A673 (cell line): Measurements from ENCODE around the gene SLC2A2. TPM values are rescaled to one million over a fixed set of nuclear protein-coding genes. Genes with fewer than 3 reads are reported as not detected.

Experiments used
- BruUV-seq: library from RNA; stranded (reverse); fragments of 400-500 nt; replicated peaks from 2 replicates; lab custom pipeline; 2021; lab: Mats Ljungman, UMichigan
- CTCF ChIA-PET: fragments of 300-600 bp; sonication (Branson Sonifier 250); formaldehyde crosslinking; loops from one replicate; lab custom pipeline; 2022; ENCODE audit warnings: antibody characterized with exemption; lab: Charles Lee
- POLR2A ChIA-PET: fragments of 300-600 bp; sonication (Branson Sonifier 250); formaldehyde crosslinking; loops from one replicate; lab custom pipeline; 2022; ENCODE audit warnings: antibody characterized with exemption; ENCODE audit not compliant: low non-redundant PET; lab: Charles Lee
- DNase-seq: peaks from one replicate; pipeline ENCODE4 v3.0.0-alpha.2; 2015; ENCODE audit warnings: low spot score
- H3K27ac ChIP-seq: fragments of 200-600 bp; sonication (generic); 2 replicates; pipeline ENCODE4 v1.5.1; 2016; ENCODE audit warnings: mixed run types, low read depth, mild to moderate bottlenecking, mixed read lengths, antibody characterized with exemption, low read length; ENCODE audit not compliant: poor library complexity, severe bottlenecking
- H3K27me3 ChIP-seq: fragments of 200-600 bp; sonication (generic); replicated peaks from 2 replicates; pipeline ENCODE4 v1.6.1; 2017; ENCODE audit warnings: mixed run types, low read depth, mild to moderate bottlenecking, mixed read lengths, antibody characterized with exemption, low read length; ENCODE audit not compliant: insufficient read depth, poor library complexity
- H3K36me3 ChIP-seq: fragments of 200-600 bp; sonication (generic); 2 replicates; pipeline ENCODE4 v1.6.1; 2016; ENCODE audit warnings: mixed run types, mild to moderate bottlenecking, mixed read lengths, antibody characterized with exemption, low read length; ENCODE audit not compliant: insufficient read depth, poor library complexity, severe bottlenecking
- H3K4me1 ChIP-seq: fragments of 200-600 bp; sonication (generic); 2 replicates; pipeline ENCODE4 v1.6.1; 2017; ENCODE audit warnings: mixed run types, mild to moderate bottlenecking, mixed read lengths, antibody characterized with exemption, low read length; ENCODE audit not compliant: insufficient read depth, poor library complexity, severe bottlenecking
- H3K4me3 ChIP-seq: fragments of 200-600 bp; sonication (generic); 2 replicates; pipeline ENCODE4 v1.5.1; 2016; ENCODE audit warnings: low read depth, mixed run types, mild to moderate bottlenecking, mixed read lengths, low read length; ENCODE audit not compliant: poor library complexity, severe bottlenecking
- H3K9me3 ChIP-seq: fragments of 200-600 bp; sonication (generic); 2 replicates; pipeline ENCODE4 v1.6.1; 2016; ENCODE audit warnings: mixed run types, low read depth, mild to moderate bottlenecking, mixed read lengths, antibody characterized with exemption, low read length; ENCODE audit not compliant: poor library complexity, severe bottlenecking
- CTCF ChIP-seq: fragments of 300-800, 200-600 bp; sonication (generic); conservative IDR thresholded peaks from 2 replicates; pipeline ENCODE4 v1.5.1; 2017; ENCODE audit warnings: low read depth, mild to moderate bottlenecking, antibody characterized with exemption, low read length, moderate library complexity, mixed read lengths
- EZH2 ChIP-seq: fragments of 200-600 bp; sonication (generic); IDR thresholded peaks from 2 replicates; pipeline ENCODE4 v1.6.1; 2017; ENCODE audit warnings: borderline replicate concordance, low read depth, mild to moderate bottlenecking, mixed read lengths, antibody characterized with exemption, low read length; ENCODE audit not compliant: poor library complexity, severe bottlenecking
- intact Hi-C: fragments of 100-400 bp; cut with micrococcal nuclease; formaldehyde crosslinking; loops from one replicate; pipeline ENCODE4 v1.10.0; 2022; ENCODE audit not compliant: unreplicated experiment
- total RNA-seq: library from RNA; stranded (reverse); gene quantifications from 2 replicates; pipeline ENCODE4 v1.2.3, GENCODE V29; 2021

Gene SLC2A2
- total RNA-seq, 1 experiment from 2014 or later = not detected

- no TSS peak for BruUV-seq
- H3K9me3 ChIP-seq = no peaks in the 10 kb centered on the region
- POLR2A ChIA-PET = no interaction called here
- no peak for DNase-seq
- no peak overlapping the region for H3K27ac ChIP-seq
- CTCF ChIA-PET = no interaction called here
- no peaks in the 10 kb centered on the region for H3K27me3 ChIP-seq
- no peak for TF ChIP-seq EZH2
- no peak for TF ChIP-seq CTCF
- H3K4me1 ChIP-seq = no peaks in the 10 kb centered on the region
- no peaks in the 10 kb centered on the region for H3K36me3 ChIP-seq
- no peak overlapping the region for H3K4me3 ChIP-seq
- intact Hi-C loops = no loop called here
Observed at GRCh38 chr3:171021377-171021776, 5.1 kb downstream of the SLC2A2 start.

GRCh38 chr3:171018156-171018935 lies 8.2 kb downstream of the SLC2A2 start:
- no TSS peak for BruUV-seq
- ChIA-PET POLR2A (no interaction called here), CTCF (interaction anchor here (1.0 kb wide), 1 partner anchor 19 kb away, joined by 3 read pairs; no protein-coding TSS in a partner anchor)
- no peak for DNase-seq
- H3K36me3 ChIP-seq = no peaks in the 10 kb centered on the region
- H3K4me1 ChIP-seq = no peaks in the 10 kb centered on the region
- no peak overlapping the region for H3K27ac ChIP-seq
- no peaks in the 10 kb centered on the region for H3K9me3 ChIP-seq
- H3K27me3 ChIP-seq = no peaks in the 10 kb centered on the region
- intact Hi-C loops = no loop called here
- TF ChIP-seq CTCF = peak; percentile 36
- TF ChIP-seq EZH2 = no peak
- H3K4me3 ChIP-seq = no peak overlapping the region

- Histone ChIP-seq H3K27ac (no peak overlapping the region), H3K9me3 (no peaks in the 10 kb centered on the region), H3K4me3 (no peak overlapping the region), H3K4me1 (no peaks in the 10 kb centered on the region), H3K27me3 (no peaks in the 10 kb centered on the region), H3K36me3 (no peaks in the 10 kb centered on the region)
- BruUV-seq = no TSS peak
- intact Hi-C loops = no loop called here
- ChIA-PET POLR2A (no interaction called here), CTCF (no interaction called here)
- DNase-seq = no peak
- TF ChIP-seq CTCF (no peak), EZH2 (no peak)
Observed at GRCh38 chr3:171013822-171014748, 12.4 kb downstream of the SLC2A2 start.
